ENCODE results near the gene ITGA11.

ITGA11 gene

DNA sequence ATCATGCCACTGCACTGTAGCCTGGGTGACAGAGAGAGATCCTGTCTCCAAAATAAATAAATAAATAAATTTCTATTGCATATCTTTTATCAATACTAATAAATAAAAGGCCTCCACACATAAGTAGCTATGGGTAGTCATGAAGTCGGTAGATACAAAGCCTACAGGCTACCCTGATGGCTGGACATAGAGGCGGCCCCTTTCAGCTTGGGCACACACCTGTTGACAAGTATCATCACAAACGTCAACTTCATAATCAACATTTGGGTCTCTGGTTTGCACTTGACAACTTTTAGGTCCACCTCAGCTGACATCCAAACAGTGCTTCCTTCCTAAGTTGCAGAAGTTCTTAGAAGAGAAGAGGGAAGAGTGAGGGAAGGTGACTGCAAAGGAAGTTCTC is 53.4 kb downstream of the ITGA11 start:
- no peaks in the 10 kb centered on the region for H3K9me3 ChIP-seq
- no peaks in the 10 kb centered on the region for H3K27me3 ChIP-seq
- peak in 1 of 2 donors; percentile 23 for DNase-seq
- TF ChIP-seq, protein P1, sequence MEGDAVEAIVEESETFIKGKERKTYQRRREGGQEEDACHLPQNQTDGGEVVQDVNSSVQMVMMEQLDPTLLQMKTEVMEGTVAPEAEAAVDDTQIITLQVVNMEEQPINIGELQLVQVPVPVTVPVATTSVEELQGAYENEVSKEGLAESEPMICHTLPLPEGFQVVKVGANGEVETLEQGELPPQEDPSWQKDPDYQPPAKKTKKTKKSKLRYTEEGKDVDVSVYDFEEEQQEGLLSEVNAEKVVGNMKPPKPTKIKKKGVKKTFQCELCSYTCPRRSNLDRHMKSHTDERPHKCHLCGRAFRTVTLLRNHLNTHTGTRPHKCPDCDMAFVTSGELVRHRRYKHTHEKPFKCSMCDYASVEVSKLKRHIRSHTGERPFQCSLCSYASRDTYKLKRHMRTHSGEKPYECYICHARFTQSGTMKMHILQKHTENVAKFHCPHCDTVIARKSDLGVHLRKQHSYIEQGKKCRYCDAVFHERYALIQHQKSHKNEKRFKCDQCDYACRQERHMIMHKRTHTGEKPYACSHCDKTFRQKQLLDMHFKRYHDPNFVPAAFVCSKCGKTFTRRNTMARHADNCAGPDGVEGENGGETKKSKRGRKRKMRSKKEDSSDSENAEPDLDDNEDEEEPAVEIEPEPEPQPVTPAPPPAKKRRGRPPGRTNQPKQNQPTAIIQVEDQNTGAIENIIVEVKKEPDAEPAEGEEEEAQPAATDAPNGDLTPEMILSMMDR (IDR thresholded peaks at IDR 0.05) = no peak
- H3K4me3 ChIP-seq = no peak overlapping the region
- H3K4me1 ChIP-seq = peaks cover 0 to 8% (median 4%) of the 10 kb centered on the region in 4 donors
- H3K27ac ChIP-seq = no peak overlapping the region
- intact Hi-C loops (cut with DNase I; ENCODE audit: low total_unique reads) = no loop called here
- H3K36me3 ChIP-seq = peaks cover 0 to 1% (median 0%) of the 10 kb centered on the region in 3 donors

DNA sequence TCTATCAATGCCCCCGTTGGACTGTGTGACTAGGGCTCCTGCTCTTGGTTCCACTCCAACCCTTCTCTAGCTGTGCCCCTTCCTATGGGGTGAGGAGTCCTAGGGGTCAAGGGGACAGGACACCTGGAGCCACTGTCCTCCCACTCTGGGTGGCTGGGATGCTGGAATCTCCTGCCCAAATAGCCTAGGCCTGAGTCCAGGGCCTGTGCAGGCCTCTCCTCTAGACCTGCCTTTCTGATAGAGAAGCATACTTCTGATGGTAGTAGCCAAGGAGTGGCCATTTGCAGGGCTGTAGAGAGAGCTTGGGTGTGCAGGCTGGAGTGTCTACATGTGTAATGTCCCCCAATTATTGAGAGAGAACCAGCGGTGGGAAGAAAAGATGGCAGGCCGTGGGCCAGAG is 54.2 kb downstream of the ITGA11 start:
- H3K27me3 ChIP-seq = no peaks in the 10 kb centered on the region
- H3K36me3 ChIP-seq = peaks cover 0 to 7% (median 0%) of the 10 kb centered on the region in 3 donors
- intact Hi-C loops (cut with DNase I; ENCODE audit: low total_unique reads) = no loop called here
- TF ChIP-seq, protein P1 (IDR thresholded peaks at IDR 0.05) = no peak
- H3K4me1 ChIP-seq = peaks cover 0 to 6% (median 2%) of the 10 kb centered on the region in 4 donors
- no peak overlapping the region for H3K4me3 ChIP-seq
- no peak overlapping the region for H3K27ac ChIP-seq
- H3K9me3 ChIP-seq = no peaks in the 10 kb centered on the region
- peak in 1 of 2 donors; percentile 41 for DNase-seq

DNA sequence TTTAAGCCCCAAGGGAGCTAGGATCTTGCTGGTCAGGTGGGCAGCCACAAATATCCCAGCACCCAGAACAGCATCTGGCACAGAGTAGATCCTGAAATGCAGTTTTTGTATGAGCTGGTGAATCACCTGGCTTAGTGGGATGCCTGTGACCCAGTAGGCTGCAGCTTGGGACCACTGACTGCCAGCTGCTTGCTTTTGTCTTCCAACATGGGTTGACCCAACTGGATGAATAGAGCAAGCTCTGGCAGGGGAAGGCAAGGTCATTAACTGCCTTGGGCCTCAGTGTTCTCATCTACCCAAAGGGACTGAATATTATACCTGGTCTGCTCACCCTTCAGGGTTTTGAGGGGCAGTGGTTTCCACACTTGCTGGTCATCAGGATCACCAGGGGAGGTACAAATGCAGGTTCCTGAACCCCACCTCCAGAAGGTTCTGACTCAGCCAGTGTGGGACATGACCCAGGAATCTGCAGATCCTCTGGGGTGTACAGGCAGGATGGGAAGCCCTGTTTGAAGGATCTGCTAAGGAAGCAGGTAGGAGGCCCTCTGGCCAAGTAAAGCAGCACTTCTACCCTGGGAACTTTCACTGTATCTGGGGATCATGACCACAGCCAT is 55.4 kb downstream of the ITGA11 start:
- H3K4me3 ChIP-seq = no peak overlapping the region
- TF ChIP-seq, protein P1 (IDR thresholded peaks at IDR 0.05) = no peak
- H3K4me1 ChIP-seq = peaks cover 0 to 11% (median 3%) of the 10 kb centered on the region in 4 donors
- no peak overlapping the region for H3K27ac ChIP-seq
- H3K9me3 ChIP-seq = no peaks in the 10 kb centered on the region
- H3K36me3 ChIP-seq = peaks cover 0 to 7% (median 0%) of the 10 kb centered on the region in 3 donors
- intact Hi-C loops (cut with DNase I; ENCODE audit: low total_unique reads) = no loop called here
- DNase-seq = peak in 1 of 2 donors; percentile 34
- no peaks in the 10 kb centered on the region for H3K27me3 ChIP-seq

DNA sequence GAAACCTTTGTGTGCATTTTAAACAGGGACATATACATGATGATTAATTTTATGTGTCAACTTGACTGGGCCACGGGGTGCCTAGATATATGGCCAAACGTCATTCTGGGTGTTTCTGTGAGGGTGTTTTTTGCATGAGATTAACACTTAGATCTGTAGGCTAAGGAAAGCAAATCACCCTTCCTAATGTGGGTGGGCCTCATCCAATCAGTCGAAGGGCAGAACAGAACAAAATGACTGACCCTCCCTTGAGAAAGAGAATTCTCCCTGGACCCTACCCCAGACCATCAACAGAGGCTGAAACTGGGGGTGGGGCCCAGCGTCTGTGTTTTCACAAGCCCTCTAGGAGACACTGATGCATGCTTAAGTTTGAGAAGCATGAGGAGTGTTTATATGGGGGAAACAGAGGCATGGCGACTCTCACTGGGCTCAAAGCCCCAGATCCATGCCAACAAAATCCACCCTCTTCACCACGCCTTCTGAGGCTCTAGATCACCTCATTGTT is 56.2 kb downstream of the ITGA11 start:
- peaks cover 0 to 19% (median 5%) of the 10 kb centered on the region in 4 donors for H3K4me1 ChIP-seq
- no peaks in the 10 kb centered on the region for H3K9me3 ChIP-seq
- DNase-seq = peak in 1 of 2 donors; percentile 7
- TF ChIP-seq, protein P1 (IDR thresholded peaks at IDR 0.05) = no peak
- peaks cover 0 to 7% (median 0%) of the 10 kb centered on the region in 3 donors for H3K36me3 ChIP-seq
- no peak overlapping the region for H3K4me3 ChIP-seq
- no peaks in the 10 kb centered on the region for H3K27me3 ChIP-seq
- no peak overlapping the region for H3K27ac ChIP-seq
- intact Hi-C loops (cut with DNase I; ENCODE audit: low total_unique reads) = no loop called here

DNA sequence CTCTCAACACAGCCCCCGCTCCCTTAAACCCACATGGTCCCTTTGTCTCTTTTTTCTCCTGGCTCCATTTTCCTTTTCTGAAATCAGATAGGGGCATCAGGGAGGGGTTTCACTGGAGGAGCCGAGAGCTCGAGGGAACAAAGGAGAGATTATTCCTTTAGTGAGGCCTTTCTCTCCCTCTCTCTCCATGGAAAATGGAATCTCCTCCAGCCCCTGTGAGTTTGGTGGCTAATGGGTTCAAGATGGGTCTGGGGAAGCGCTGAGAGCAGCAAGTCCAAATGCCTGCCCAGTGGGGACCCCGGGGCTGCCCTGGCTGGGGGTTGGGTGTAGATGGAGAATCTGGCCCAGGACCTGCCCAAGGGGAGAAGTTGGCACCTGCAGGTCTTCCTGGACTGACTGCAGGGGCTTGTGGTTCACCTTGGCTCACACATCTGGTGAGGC is 56.8 kb downstream of the ITGA11 start:
- DNase-seq = peak in 1 of 2 donors; percentile 29
- Histone ChIP-seq H3K4me3 (no peak overlapping the region), H3K27me3 (no peaks in the 10 kb centered on the region), H3K27ac (peak overlapping the region in 1 of 2 donors; percentile 26), H3K4me1 (peaks cover 0 to 25% (median 5%) of the 10 kb centered on the region in 4 donors), H3K36me3 (peaks cover 0 to 7% (median 0%) of the 10 kb centered on the region in 3 donors), H3K9me3 (no peaks in the 10 kb centered on the region)
- intact Hi-C loops (cut with DNase I; ENCODE audit: low total_unique reads) = no loop called here
- TF ChIP-seq, protein P1 (IDR thresholded peaks at IDR 0.05) = no peak

All from tibial artery (tissue), 4 donors.